Panc1 (cell line): ENCODE results near the gene SCN8A.

Experiments
- CTCF ChIP-seq: fragments of 450-650 bp; IDR thresholded peaks from 2 replicates; pipeline ENCODE4 v1.5.1; 2017; ENCODE audit warnings: mild to moderate bottlenecking
- POLR2AphosphoS5 ChIP-seq: IDR thresholded peaks from 2 replicates; pipeline ENCODE4 v1.6.1; 2012; ENCODE audit warnings: mild to moderate bottlenecking, low read depth, low read length, moderate library complexity
- SIN3A ChIP-seq: IDR thresholded peaks from 2 replicates; pipeline ENCODE4 v1.6.1; 2012; ENCODE audit warnings: low read depth, mild to moderate bottlenecking, low read length, moderate library complexity, borderline replicate concordance; ENCODE audit not compliant: insufficient read depth
- TCF7L2 ChIP-seq: IDR thresholded peaks from 2 replicates; pipeline ENCODE4 v1.6.1; 2011; ENCODE audit warnings: mild to moderate bottlenecking, low read depth, low read length, inconsistent platforms
- TF ChIP-seq, protein P1 (sequence below), 2 experiments: IDR thresholded peaks; 2 replicates each; pipeline ENCODE4 v1.6.1; 2011 to 2012; ENCODE audit warnings: low read depth in 2 of 2, control low read depth in 1 of 2, low read length in 1 of 2, mild to moderate bottlenecking in 1 of 2, moderate library complexity in 1 of 2; ENCODE audit not compliant: insufficient read depth in 1 of 2

- no peak for TF ChIP-seq CTCF
- TF ChIP-seq POLR2AphosphoS5, result no peak
- no peak for TF ChIP-seq SIN3A
- TF ChIP-seq, protein P1, sequence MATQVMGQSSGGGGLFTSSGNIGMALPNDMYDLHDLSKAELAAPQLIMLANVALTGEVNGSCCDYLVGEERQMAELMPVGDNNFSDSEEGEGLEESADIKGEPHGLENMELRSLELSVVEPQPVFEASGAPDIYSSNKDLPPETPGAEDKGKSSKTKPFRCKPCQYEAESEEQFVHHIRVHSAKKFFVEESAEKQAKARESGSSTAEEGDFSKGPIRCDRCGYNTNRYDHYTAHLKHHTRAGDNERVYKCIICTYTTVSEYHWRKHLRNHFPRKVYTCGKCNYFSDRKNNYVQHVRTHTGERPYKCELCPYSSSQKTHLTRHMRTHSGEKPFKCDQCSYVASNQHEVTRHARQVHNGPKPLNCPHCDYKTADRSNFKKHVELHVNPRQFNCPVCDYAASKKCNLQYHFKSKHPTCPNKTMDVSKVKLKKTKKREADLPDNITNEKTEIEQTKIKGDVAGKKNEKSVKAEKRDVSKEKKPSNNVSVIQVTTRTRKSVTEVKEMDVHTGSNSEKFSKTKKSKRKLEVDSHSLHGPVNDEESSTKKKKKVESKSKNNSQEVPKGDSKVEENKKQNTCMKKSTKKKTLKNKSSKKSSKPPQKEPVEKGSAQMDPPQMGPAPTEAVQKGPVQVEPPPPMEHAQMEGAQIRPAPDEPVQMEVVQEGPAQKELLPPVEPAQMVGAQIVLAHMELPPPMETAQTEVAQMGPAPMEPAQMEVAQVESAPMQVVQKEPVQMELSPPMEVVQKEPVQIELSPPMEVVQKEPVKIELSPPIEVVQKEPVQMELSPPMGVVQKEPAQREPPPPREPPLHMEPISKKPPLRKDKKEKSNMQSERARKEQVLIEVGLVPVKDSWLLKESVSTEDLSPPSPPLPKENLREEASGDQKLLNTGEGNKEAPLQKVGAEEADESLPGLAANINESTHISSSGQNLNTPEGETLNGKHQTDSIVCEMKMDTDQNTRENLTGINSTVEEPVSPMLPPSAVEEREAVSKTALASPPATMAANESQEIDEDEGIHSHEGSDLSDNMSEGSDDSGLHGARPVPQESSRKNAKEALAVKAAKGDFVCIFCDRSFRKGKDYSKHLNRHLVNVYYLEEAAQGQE (IDR thresholded peaks at IDR 0.05; ENCODE audit: insufficient read depth in 1 of 2, low read depth in 2 of 2, low read length in 1 of 2), result no peak
- TF ChIP-seq TCF7L2, result no peak
These were observed 227.1 kb downstream of the SCN8A start for GRCh38 chr12:51818086-51818485.
